ENCODE results near the gene TMC1.
A peak's percentile ranks its signal among the peaks of the same experiment; 100 is the strongest.

TMC1 gene

DNA sequence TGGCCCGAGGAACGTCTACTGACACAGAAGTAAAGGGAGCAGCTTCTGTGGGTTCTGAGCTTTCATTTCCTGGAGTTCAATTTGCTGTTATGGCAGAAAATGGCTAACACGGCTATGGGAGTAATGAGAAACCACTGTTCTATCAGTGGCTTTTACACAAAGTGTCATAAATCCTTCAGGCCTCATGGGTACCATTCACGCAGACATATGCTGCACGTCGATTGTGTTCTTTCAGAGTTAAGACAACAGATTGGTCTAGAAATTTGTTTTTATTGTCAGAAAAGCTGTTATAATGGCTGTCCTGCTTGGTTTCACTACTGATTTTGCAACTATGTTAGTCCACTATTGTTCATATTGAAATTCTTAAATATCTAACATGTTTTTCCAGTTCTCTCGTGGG lies 296.0 kb downstream of the TMC1 start:
- H3K27me3 ChIP-seq (ENCODE audit: control insufficient read depth in 2 of 2, insufficient read depth in 2 of 2, low read length in 2 of 2): no peaks in the 10 kb centered on the region
- no peak overlapping the region for H3K9ac ChIP-seq (ENCODE audit: low read depth in 1 of 2, low read length in 2 of 2)
- peaks cover 0 to 2% of the 10 kb centered on the region in 2 donors for H3K4me1 ChIP-seq (ENCODE audit: control insufficient read depth in 2 of 2, insufficient read depth in 2 of 2, low read length in 2 of 2)
- H3K27ac ChIP-seq (ENCODE audit: low read depth in 2 of 2, low read length in 2 of 2): no peak overlapping the region
- no peak overlapping the region for H3K4me3 ChIP-seq (ENCODE audit: low read length in 2 of 2)
- H3K36me3 ChIP-seq (ENCODE audit: control insufficient read depth in 2 of 2, insufficient read depth in 2 of 2, low read length in 2 of 2): no peaks in the 10 kb centered on the region
- no peaks in the 10 kb centered on the region for H3K9me3 ChIP-seq (ENCODE audit: control insufficient read depth in 2 of 2, low read length in 2 of 2)

- Histone ChIP-seq H3K4me1 (ENCODE audit: control insufficient read depth in 2 of 2, insufficient read depth in 2 of 2, low read length in 2 of 2) (peaks cover 3 to 6% of the 10 kb centered on the region in 2 donors), H3K36me3 (ENCODE audit: control insufficient read depth in 2 of 2, insufficient read depth in 2 of 2, low read length in 2 of 2) (no peaks in the 10 kb centered on the region), H3K9me3 (ENCODE audit: control insufficient read depth in 2 of 2, low read length in 2 of 2) (no peaks in the 10 kb centered on the region)
Measured at GRCh38 chr9:72818385-72818784, 297.0 kb downstream of the TMC1 start.

GRCh38 chr9:72823971-72824370 lies 302.6 kb downstream of the TMC1 start:
- Histone ChIP-seq H3K27me3 (ENCODE audit: control insufficient read depth in 2 of 2, insufficient read depth in 2 of 2, low read length in 2 of 2) (no peaks in the 10 kb centered on the region), H3K36me3 (ENCODE audit: control insufficient read depth in 2 of 2, insufficient read depth in 2 of 2, low read length in 2 of 2) (no peaks in the 10 kb centered on the region), H3K4me3 (ENCODE audit: low read length in 2 of 2) (no peak overlapping the region), H3K9ac (ENCODE audit: low read depth in 1 of 2, low read length in 2 of 2) (no peak overlapping the region), H3K9me3 (ENCODE audit: control insufficient read depth in 2 of 2, low read length in 2 of 2) (no peaks in the 10 kb centered on the region), H3K27ac (ENCODE audit: low read depth in 2 of 2, low read length in 2 of 2) (no peak overlapping the region), H3K4me1 (ENCODE audit: control insufficient read depth in 2 of 2, insufficient read depth in 2 of 2, low read length in 2 of 2) (peaks cover 7 to 15% of the 10 kb centered on the region in 2 donors)

More at GRCh38 chr9:72818385-72818784, 297.0 kb downstream of the TMC1 start:
- Histone ChIP-seq H3K27me3 (ENCODE audit: control insufficient read depth in 2 of 2, insufficient read depth in 2 of 2, low read length in 2 of 2) (no peaks in the 10 kb centered on the region), H3K4me3 (ENCODE audit: low read length in 2 of 2) (no peak overlapping the region), H3K9ac (ENCODE audit: low read depth in 1 of 2, low read length in 2 of 2) (no peak overlapping the region), H3K27ac (ENCODE audit: low read depth in 2 of 2, low read length in 2 of 2) (no peak overlapping the region)

DNA sequence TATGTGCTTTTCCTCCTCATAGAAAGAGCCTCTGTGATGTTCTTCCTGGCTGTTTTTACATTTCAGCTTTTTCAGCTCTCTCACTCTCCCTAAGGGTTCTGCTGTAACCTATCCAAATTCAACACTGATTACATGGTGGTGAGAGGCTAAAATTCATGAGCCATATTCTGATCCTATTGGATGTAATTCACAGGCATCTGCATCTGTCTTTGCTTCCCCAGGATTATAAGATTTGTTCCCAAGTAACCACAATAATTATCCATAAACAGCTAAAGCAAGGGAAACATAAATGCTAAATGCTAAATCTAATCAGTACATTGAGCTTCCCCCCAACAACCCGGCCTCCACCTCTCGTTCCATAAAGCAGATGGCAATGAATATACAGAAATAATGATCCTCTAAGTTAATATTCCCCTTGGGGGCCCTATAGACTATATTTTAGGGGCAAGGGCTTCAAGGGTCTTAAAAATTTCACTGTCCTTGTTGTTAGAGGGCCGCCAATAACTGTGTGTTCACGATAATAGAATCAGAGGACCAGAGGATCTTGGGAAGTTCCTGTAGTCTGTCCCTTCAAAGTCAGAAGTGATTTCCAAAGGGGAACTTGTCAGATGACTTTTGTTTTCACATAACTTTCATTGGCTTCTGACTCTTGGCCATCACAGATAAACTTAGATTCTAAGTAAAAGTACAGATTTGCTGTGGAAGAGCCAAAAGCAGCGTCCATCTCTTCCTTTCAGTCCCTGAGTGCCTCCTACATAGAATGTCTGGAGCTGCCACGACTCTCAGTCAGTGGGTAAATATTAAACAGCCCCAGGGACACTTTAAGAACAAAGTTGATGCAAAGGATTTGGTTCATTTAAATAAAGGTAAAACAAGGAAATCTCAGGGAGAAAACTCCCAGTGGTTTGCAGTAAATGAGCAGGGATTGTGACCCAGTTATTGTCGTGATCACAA lies 305.9 kb downstream of the TMC1 start:
- Histone ChIP-seq H3K27ac (ENCODE audit: low read depth in 2 of 2, low read length in 2 of 2) (peak overlapping the region; percentile 10 to 23), H3K4me1 (ENCODE audit: control insufficient read depth in 2 of 2, insufficient read depth in 2 of 2, low read length in 2 of 2) (peaks cover 7 to 15% of the 10 kb centered on the region in 2 donors), H3K9me3 (ENCODE audit: control insufficient read depth in 2 of 2, low read length in 2 of 2) (no peaks in the 10 kb centered on the region), H3K4me3 (ENCODE audit: low read length in 2 of 2) (no peak overlapping the region), H3K9ac (ENCODE audit: low read depth in 1 of 2, low read length in 2 of 2) (no peak overlapping the region), H3K27me3 (ENCODE audit: control insufficient read depth in 2 of 2, insufficient read depth in 2 of 2, low read length in 2 of 2) (no peaks in the 10 kb centered on the region), H3K36me3 (ENCODE audit: control insufficient read depth in 2 of 2, insufficient read depth in 2 of 2, low read length in 2 of 2) (no peaks in the 10 kb centered on the region)

DNA sequence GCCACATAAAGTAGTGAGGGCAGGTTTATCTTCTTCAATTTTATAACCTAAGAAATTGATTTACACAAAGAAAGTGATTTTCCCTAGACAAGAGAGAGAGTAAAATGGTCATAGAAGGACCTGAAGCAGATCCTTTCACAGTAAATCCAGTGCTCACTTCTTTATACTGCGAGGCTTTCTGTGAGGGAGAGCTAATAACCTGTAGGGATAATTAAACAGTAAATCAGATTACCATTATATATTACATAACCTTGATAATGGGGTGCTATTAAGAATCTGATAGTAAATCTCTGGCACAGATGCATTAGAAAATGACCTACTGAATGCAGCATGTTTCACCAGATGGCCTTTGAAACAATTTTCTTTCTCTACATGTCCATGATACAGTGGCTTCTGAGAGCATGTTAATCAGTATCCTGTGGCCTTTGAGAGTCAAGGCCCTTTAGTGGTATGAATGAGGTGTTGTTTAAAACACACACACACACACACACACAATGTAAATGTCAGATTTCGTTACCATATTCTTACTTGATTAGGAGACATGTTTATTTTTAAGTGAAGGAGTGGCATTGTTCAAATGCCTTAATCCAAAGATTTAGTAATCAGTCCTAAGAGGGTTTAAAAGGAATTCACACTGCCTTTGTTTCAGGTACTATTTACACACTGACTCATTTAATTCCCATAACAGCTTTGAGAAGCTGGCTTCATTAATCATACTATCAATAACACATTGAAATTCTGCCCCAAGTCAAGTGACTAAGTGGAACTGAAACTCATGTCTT lies 306.7 kb downstream of the TMC1 start:
- Histone ChIP-seq H3K36me3 (ENCODE audit: control insufficient read depth in 2 of 2, insufficient read depth in 2 of 2, low read length in 2 of 2) (no peaks in the 10 kb centered on the region), H3K9me3 (ENCODE audit: control insufficient read depth in 2 of 2, low read length in 2 of 2) (no peaks in the 10 kb centered on the region), H3K4me1 (ENCODE audit: control insufficient read depth in 2 of 2, insufficient read depth in 2 of 2, low read length in 2 of 2) (peaks cover 4 to 12% of the 10 kb centered on the region in 2 donors), H3K9ac (ENCODE audit: low read depth in 1 of 2, low read length in 2 of 2) (no peak overlapping the region), H3K27me3 (ENCODE audit: control insufficient read depth in 2 of 2, insufficient read depth in 2 of 2, low read length in 2 of 2) (no peaks in the 10 kb centered on the region), H3K4me3 (ENCODE audit: low read length in 2 of 2) (no peak overlapping the region), H3K27ac (ENCODE audit: low read depth in 2 of 2, low read length in 2 of 2) (peak overlapping the region in 1 of 2 donors; percentile 23)

GRCh38 chr9:72834994-72835393 lies 313.6 kb downstream of the TMC1 start:
- Histone ChIP-seq H3K4me1 (ENCODE audit: control insufficient read depth in 2 of 2, insufficient read depth in 2 of 2, low read length in 2 of 2) (peaks cover 2 to 4% of the 10 kb centered on the region in 2 donors), H3K9me3 (ENCODE audit: control insufficient read depth in 2 of 2, low read length in 2 of 2) (no peaks in the 10 kb centered on the region), H3K27me3 (ENCODE audit: control insufficient read depth in 2 of 2, insufficient read depth in 2 of 2, low read length in 2 of 2) (no peaks in the 10 kb centered on the region), H3K9ac (ENCODE audit: low read depth in 1 of 2, low read length in 2 of 2) (no peak overlapping the region), H3K4me3 (ENCODE audit: low read length in 2 of 2) (no peak overlapping the region), H3K36me3 (ENCODE audit: control insufficient read depth in 2 of 2, insufficient read depth in 2 of 2, low read length in 2 of 2) (no peaks in the 10 kb centered on the region), H3K27ac (ENCODE audit: low read depth in 2 of 2, low read length in 2 of 2) (no peak overlapping the region)

DNA sequence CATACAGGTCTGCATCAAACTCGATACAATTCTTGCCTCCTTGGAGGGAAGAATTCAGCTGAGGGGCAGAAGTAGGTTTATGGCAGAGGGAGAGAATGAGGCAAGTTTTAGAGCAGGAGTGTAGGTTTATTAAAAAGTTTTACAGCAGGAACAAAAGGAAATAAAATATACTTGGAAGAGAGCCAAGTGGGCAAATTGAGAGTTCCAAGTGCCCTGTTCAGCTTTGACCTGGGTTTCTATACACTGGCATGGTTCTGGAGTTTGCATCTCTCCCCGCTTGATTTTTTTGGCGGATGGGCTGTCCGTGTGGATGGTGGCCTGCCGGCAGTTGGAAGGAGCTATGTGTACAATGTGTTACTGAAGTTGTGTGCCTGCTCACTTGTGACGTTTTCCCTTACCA lies 315.4 kb downstream of the TMC1 start:
- Histone ChIP-seq H3K4me1 (ENCODE audit: control insufficient read depth in 2 of 2, insufficient read depth in 2 of 2, low read length in 2 of 2) (peaks cover 2 to 4% of the 10 kb centered on the region in 2 donors), H3K27ac (ENCODE audit: low read depth in 2 of 2, low read length in 2 of 2) (no peak overlapping the region), H3K27me3 (ENCODE audit: control insufficient read depth in 2 of 2, insufficient read depth in 2 of 2, low read length in 2 of 2) (no peaks in the 10 kb centered on the region), H3K9ac (ENCODE audit: low read depth in 1 of 2, low read length in 2 of 2) (no peak overlapping the region), H3K36me3 (ENCODE audit: control insufficient read depth in 2 of 2, insufficient read depth in 2 of 2, low read length in 2 of 2) (no peaks in the 10 kb centered on the region), H3K4me3 (ENCODE audit: low read length in 2 of 2) (no peak overlapping the region), H3K9me3 (ENCODE audit: control insufficient read depth in 2 of 2, low read length in 2 of 2) (no peaks in the 10 kb centered on the region)

- H3K4me3 ChIP-seq (ENCODE audit: low read length in 2 of 2): no peak overlapping the region
Measured at GRCh38 chr9:72839085-72839484, 317.7 kb downstream of the TMC1 start.

GRCh38 chr9:72843520-72844439 lies 322.4 kb downstream of the TMC1 start:
- Histone ChIP-seq H3K27ac (ENCODE audit: low read depth in 2 of 2, low read length in 2 of 2) (no peak overlapping the region), H3K36me3 (ENCODE audit: control insufficient read depth in 2 of 2, insufficient read depth in 2 of 2, low read length in 2 of 2) (no peaks in the 10 kb centered on the region), H3K27me3 (ENCODE audit: control insufficient read depth in 2 of 2, insufficient read depth in 2 of 2, low read length in 2 of 2) (no peaks in the 10 kb centered on the region), H3K4me3 (ENCODE audit: low read length in 2 of 2) (no peak overlapping the region), H3K9ac (ENCODE audit: low read depth in 1 of 2, low read length in 2 of 2) (no peak overlapping the region), H3K4me1 (ENCODE audit: control insufficient read depth in 2 of 2, insufficient read depth in 2 of 2, low read length in 2 of 2) (no peaks in the 10 kb centered on the region), H3K9me3 (ENCODE audit: control insufficient read depth in 2 of 2, low read length in 2 of 2) (no peaks in the 10 kb centered on the region)

More at GRCh38 chr9:72839085-72839484, 317.7 kb downstream of the TMC1 start:
- H3K27ac ChIP-seq (ENCODE audit: low read depth in 2 of 2, low read length in 2 of 2): no peak overlapping the region
- H3K27me3 ChIP-seq (ENCODE audit: control insufficient read depth in 2 of 2, insufficient read depth in 2 of 2, low read length in 2 of 2): no peaks in the 10 kb centered on the region
- H3K9ac ChIP-seq (ENCODE audit: low read depth in 1 of 2, low read length in 2 of 2): no peak overlapping the region
- no peaks in the 10 kb centered on the region for H3K9me3 ChIP-seq (ENCODE audit: control insufficient read depth in 2 of 2, low read length in 2 of 2)
- peaks cover 2 to 4% of the 10 kb centered on the region in 2 donors for H3K4me1 ChIP-seq (ENCODE audit: control insufficient read depth in 2 of 2, insufficient read depth in 2 of 2, low read length in 2 of 2)
- H3K36me3 ChIP-seq (ENCODE audit: control insufficient read depth in 2 of 2, insufficient read depth in 2 of 2, low read length in 2 of 2): no peaks in the 10 kb centered on the region

Data from mucosa of rectum (tissue), 2 donors.